HepG2 (cell line): ENCODE measurements around the gene ELP4.

ENCODE experiments used
- BRCA1 ChIP-seq: sonication (generic); formaldehyde crosslinking; IDR thresholded peaks from 2 replicates; pipeline ENCODE4 v1.4.0; 2020; ENCODE audit warnings: missing genetic modification reagents
- EZH2 ChIP-seq: conservative IDR thresholded peaks from 2 replicates; pipeline ENCODE4 v1.6.1; 2012; ENCODE audit warnings: mild to moderate bottlenecking, low read depth, low read length, moderate library complexity
- POLR2A ChIP-seq, 2 experiments: IDR thresholded peaks; 2 replicates each; pipeline ENCODE4 v1.6.1; 2011; ENCODE audit warnings: low read depth in 2 of 2, low read length in 2 of 2, mild to moderate bottlenecking in 1 of 2, moderate library complexity in 1 of 2; ENCODE audit not compliant: insufficient read depth in 1 of 2
- RFX5 ChIP-seq: IDR thresholded peaks from 2 replicates; pipeline ENCODE4 v1.6.1; 2011; ENCODE audit warnings: low read depth, low read length, improper control_type of control experiment
- SP2 ChIP-seq: sonication (generic); formaldehyde crosslinking; IDR thresholded peaks from 2 replicates; pipeline ENCODE4 v1.5.1; 2020; ENCODE audit warnings: mild to moderate bottlenecking, missing genetic modification reagents
- SRSF4 ChIP-seq: fragments of 200-400 bp; formaldehyde crosslinking; IDR thresholded peaks from one replicate; pipeline ENCODE4 v1.6.1; 2018; ENCODE audit warnings: mild to moderate bottlenecking, low read depth, low read length, moderate library complexity; ENCODE audit not compliant: poor library complexity, severe bottlenecking
- TF ChIP-seq, protein P1 (sequence below): sonication (generic); formaldehyde crosslinking; conservative IDR thresholded peaks from 2 replicates; pipeline ENCODE4 v1.4.0; 2020; ENCODE audit warnings: missing genetic modification reagents

GRCh38 chr11:31816468-31817053 is 307.0 kb downstream of the ELP4 start:
- TF ChIP-seq EZH2 (no peak), SRSF4 (no peak), RFX5 (no peak), POLR2A (IDR thresholded peaks at IDR 0.05; ENCODE audit: insufficient read depth in 1 of 2, low read depth in 2 of 2, low read length in 2 of 2) (no peak), SP2 (CRISPR knock-in tag) (no peak), BRCA1 (no peak)
- TF ChIP-seq, protein P1, sequence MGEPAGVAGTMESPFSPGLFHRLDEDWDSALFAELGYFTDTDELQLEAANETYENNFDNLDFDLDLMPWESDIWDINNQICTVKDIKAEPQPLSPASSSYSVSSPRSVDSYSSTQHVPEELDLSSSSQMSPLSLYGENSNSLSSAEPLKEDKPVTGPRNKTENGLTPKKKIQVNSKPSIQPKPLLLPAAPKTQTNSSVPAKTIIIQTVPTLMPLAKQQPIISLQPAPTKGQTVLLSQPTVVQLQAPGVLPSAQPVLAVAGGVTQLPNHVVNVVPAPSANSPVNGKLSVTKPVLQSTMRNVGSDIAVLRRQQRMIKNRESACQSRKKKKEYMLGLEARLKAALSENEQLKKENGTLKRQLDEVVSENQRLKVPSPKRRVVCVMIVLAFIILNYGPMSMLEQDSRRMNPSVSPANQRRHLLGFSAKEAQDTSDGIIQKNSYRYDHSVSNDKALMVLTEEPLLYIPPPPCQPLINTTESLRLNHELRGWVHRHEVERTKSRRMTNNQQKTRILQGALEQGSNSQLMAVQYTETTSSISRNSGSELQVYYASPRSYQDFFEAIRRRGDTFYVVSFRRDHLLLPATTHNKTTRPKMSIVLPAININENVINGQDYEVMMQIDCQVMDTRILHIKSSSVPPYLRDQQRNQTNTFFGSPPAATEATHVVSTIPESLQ, result no peak
